Transverse colon (tissue), 4 donors: ENCODE data around the gene ABCG1.

Experiments
- EP300 ChIP-seq: sonication (generic); formaldehyde crosslinking; IDR thresholded peaks from one replicate; pipeline ENCODE4 v1.6.1; 2017; ENCODE audit warnings: antibody characterized with exemption, low read depth
- POLR2A ChIP-seq: fragments of 450-650 bp; IDR thresholded peaks from one replicate; pipeline ENCODE4 v1.6.1; 2016; ENCODE audit warnings: antibody characterized with exemption, mild to moderate bottlenecking, moderate library complexity
- POLR2AphosphoS5 ChIP-seq, 3 donors: sonication (generic); formaldehyde crosslinking; IDR thresholded peaks; one replicate each; pipeline ENCODE4 v1.6.1; 2016; ENCODE audit warnings: antibody characterized with exemption in 3 of 3
- TF ChIP-seq, protein P1 (sequence below), 5 experiments: fragments of 200-600 bp in 3 of 5; fragments of 450-650 bp in 2 of 5; sonication (generic) in 3 of 5; IDR thresholded peaks; 1 replicate in 2 of 5; 2 replicates in 3 of 5; pipeline ENCODE4 v1.5.1; 2016 to 2017; ENCODE audit warnings: antibody characterized with exemption in 5 of 5, inconsistent platforms in 3 of 5, mild to moderate bottlenecking in 2 of 5, moderate library complexity in 1 of 5

DNA sequence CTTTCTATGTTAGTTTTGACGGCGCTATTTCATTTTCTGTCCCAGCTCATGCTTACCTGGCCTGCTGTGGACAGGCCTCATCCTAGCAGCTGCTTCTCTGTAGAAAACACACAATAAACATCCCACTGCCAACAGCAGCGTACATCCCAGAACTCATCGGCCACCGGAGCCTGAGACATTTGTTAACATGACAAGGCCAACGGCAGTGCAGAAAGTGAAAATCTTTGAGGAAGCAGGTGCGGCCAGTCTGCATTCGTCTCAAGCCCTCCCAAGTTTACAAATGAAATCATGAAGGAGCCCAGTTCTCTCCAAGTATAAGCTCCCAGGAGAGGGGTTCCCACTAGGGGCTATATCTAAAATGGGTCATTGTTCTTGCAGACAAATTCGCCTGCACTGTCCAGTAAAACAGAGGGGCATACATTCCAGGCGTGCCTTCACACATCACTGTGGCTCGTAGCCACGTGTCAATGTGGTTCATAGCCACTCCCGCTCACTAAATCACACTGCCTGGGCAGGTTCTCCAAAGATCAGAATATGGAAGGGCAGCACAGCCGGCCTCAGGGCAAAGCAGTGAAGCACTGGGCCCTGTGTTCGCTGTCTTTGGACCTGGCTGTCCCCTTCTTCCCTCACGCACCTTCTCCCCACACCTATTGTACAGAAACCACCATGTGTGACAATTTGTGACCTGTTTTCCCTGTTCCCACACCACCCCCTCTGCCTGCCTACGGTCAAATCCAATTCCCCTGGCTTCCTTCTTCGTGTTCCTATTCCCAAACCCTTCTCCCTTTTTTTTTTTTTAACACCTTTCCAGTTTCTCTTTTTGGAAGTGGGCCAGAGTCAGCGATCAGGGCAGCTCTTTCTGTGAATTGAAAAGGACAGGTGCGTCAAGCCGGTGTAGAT, 27.0 kb upstream of the ABCG1 start:
- TF ChIP-seq, protein P1, sequence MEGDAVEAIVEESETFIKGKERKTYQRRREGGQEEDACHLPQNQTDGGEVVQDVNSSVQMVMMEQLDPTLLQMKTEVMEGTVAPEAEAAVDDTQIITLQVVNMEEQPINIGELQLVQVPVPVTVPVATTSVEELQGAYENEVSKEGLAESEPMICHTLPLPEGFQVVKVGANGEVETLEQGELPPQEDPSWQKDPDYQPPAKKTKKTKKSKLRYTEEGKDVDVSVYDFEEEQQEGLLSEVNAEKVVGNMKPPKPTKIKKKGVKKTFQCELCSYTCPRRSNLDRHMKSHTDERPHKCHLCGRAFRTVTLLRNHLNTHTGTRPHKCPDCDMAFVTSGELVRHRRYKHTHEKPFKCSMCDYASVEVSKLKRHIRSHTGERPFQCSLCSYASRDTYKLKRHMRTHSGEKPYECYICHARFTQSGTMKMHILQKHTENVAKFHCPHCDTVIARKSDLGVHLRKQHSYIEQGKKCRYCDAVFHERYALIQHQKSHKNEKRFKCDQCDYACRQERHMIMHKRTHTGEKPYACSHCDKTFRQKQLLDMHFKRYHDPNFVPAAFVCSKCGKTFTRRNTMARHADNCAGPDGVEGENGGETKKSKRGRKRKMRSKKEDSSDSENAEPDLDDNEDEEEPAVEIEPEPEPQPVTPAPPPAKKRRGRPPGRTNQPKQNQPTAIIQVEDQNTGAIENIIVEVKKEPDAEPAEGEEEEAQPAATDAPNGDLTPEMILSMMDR (IDR thresholded peaks at IDR 0.05) = no peak
- TF ChIP-seq POLR2AphosphoS5 (IDR thresholded peaks at IDR 0.05) (no peak), POLR2A (no peak), EP300 (no peak)
